GM21360 (cell line): ENCODE measurements around the gene MAFB.

Experiments
- ATAC-seq: cut with Tn5 transposase; IDR thresholded peaks from one replicate; pipeline ENCODE4 v1.9.1; 2021; ENCODE audit warnings: mild to moderate bottlenecking, moderate library complexity; ENCODE audit not compliant: unreplicated experiment

MAFB gene

GRCh38 chr20:40635971-40636370, 53.1 kb downstream of the MAFB start:
- no peak for ATAC-seq
